T1000 (cell line): ENCODE data around the gene PLXDC1.

Experiments
- DNase-seq: peaks from one replicate; lab custom pipeline; 2025; ENCODE audit warnings: mixed read lengths; lab: John Stamatoyannopoulos, UW

The PLXDC1 gene

DNA sequence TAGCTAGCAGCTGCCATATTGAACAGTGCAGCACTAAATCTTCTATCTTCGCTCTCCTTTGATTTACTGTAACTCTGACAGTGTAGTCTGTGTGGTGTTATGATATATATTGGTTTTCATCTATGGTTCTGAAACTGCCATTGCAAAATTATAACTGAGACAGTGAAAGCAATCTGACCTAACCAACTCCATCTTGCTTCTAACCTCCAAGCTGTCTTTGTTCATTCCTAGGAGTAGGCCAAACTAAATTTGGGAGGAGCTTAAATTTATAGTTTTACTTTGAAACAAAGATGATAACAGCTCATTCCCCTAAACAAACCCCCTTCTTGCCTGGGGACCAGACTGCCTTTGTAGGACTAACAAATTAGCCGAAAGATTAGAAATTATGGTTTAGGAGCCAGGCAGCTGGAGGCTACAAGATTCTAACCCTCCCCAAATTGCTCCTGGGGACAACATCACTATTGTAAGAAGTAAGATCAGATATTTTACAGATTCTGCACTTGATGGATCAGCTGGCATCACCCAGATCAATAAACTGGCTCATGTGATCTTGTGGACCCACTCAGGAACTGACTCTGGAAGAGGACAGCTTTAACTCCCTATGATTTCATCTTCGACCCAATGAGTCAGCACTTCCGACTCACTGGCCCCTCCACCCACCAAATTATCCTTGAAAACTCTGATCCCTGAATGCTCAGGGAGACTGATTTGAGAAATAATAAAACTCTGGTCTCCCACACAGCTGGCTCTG is 137.2 kb downstream of the PLXDC1 start:
- DNase-seq, result no peak
